ENCODE measurements around the gene DAAM1. TPM values are rescaled to one million over a fixed set of nuclear protein-coding genes. Genes with fewer than 3 reads are reported as not detected.

DAAM1 gene
- total RNA-seq, 1 donor from 2014 or later, result 16.5 TPM

- Histone ChIP-seq H3K27me3 (ENCODE audit: control insufficient read depth, insufficient read depth, low read length) (peaks cover 3% of the 10 kb centered on the region), H3K36me3 (ENCODE audit: control insufficient read depth, insufficient read depth, low read length) (no peaks in the 10 kb centered on the region), H3K4me3 (ENCODE audit: low read depth, low read length) (no peak overlapping the region)
- TF ChIP-seq, protein P1, sequence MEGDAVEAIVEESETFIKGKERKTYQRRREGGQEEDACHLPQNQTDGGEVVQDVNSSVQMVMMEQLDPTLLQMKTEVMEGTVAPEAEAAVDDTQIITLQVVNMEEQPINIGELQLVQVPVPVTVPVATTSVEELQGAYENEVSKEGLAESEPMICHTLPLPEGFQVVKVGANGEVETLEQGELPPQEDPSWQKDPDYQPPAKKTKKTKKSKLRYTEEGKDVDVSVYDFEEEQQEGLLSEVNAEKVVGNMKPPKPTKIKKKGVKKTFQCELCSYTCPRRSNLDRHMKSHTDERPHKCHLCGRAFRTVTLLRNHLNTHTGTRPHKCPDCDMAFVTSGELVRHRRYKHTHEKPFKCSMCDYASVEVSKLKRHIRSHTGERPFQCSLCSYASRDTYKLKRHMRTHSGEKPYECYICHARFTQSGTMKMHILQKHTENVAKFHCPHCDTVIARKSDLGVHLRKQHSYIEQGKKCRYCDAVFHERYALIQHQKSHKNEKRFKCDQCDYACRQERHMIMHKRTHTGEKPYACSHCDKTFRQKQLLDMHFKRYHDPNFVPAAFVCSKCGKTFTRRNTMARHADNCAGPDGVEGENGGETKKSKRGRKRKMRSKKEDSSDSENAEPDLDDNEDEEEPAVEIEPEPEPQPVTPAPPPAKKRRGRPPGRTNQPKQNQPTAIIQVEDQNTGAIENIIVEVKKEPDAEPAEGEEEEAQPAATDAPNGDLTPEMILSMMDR (IDR thresholded peaks at IDR 0.05; ENCODE audit: insufficient read depth, low read length, poor library complexity, severe bottlenecking), result no peak
- no peak for DNase-seq (ENCODE audit: low read depth)
Measured at GRCh38 chr14:59181791-59182190, 6.7 kb upstream of the DAAM1 start.

DNA sequence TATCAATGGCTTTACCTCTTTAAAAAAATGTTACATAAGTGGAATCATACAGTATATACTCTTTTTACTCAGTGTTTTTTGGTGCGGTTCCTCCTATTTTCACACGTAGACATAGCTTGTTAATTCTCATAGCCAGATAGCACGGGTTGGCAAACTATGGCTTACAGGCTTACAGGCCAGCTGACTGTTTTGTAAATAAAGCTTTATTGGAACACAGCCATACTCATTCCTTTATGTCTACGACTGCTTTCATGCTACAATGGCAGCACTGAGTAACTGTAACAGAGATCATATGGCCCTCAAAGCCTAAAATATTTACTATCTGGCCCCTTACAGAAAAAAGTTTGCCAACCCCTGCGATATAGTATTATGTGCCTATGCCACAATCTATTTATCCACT lies 5.8 kb upstream of the DAAM1 start:
- TF ChIP-seq, protein P1 (IDR thresholded peaks at IDR 0.05; ENCODE audit: insufficient read depth, low read length, poor library complexity, severe bottlenecking), result no peak
- DNase-seq (ENCODE audit: low read depth), result no peak
- Histone ChIP-seq H3K27me3 (ENCODE audit: control insufficient read depth, insufficient read depth, low read length) (peaks cover 3% of the 10 kb centered on the region), H3K4me3 (ENCODE audit: low read depth, low read length) (no peak overlapping the region), H3K36me3 (ENCODE audit: control insufficient read depth, insufficient read depth, low read length) (no peaks in the 10 kb centered on the region)

DNA sequence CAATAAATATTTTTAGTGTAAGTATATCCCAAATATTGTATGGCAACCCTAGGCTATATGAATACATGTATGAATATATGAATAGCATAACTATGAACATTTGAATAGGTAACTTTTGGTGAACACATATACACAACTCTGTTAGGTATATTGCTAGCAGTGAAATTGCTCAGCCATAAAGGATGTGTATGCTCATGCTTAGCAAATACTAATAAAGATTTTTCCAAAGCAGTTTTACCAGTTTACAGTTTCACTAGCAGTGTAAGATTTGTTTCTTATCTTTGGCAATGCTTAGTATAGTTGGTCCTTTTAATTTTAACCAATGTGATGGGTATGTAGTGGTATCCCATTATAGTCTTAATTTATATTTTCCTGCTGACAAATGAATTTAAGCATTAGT lies 5.3 kb upstream of the DAAM1 start:
- H3K36me3 ChIP-seq (ENCODE audit: control insufficient read depth, insufficient read depth, low read length), result no peaks in the 10 kb centered on the region
- peaks cover 3% of the 10 kb centered on the region for H3K27me3 ChIP-seq (ENCODE audit: control insufficient read depth, insufficient read depth, low read length)
- DNase-seq (ENCODE audit: low read depth), result no peak
- H3K4me3 ChIP-seq (ENCODE audit: low read depth, low read length), result no peak overlapping the region
- TF ChIP-seq, protein P1 (IDR thresholded peaks at IDR 0.05; ENCODE audit: insufficient read depth, low read length, poor library complexity, severe bottlenecking), result no peak

DNA sequence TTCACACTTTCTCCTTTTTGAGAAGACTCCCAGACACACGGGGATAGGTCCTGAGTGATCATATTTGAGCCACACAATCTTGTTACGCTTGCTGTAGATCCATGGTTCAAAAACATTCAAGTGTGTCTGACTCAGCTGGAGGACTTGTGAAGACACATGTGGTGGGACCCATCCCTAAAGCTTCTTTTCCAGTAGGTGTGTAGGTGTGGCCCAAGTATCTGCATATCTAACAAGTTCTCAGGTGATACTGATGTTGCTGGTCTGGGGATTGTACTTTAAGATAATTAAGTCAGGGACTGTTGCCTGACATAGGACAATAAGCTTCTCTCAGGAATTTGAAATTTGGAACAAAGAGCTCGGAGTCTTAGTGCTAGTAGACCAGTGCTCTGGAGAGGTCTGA lies 4.1 kb upstream of the DAAM1 start:
- TF ChIP-seq, protein P1 (IDR thresholded peaks at IDR 0.05; ENCODE audit: insufficient read depth, low read length, poor library complexity, severe bottlenecking), result no peak
- H3K36me3 ChIP-seq (ENCODE audit: control insufficient read depth, insufficient read depth, low read length), result no peaks in the 10 kb centered on the region
- no peak overlapping the region for H3K4me3 ChIP-seq (ENCODE audit: low read depth, low read length)
- no peak for DNase-seq (ENCODE audit: low read depth)
- H3K27me3 ChIP-seq (ENCODE audit: control insufficient read depth, insufficient read depth, low read length), result peaks cover 3% of the 10 kb centered on the region

DNA sequence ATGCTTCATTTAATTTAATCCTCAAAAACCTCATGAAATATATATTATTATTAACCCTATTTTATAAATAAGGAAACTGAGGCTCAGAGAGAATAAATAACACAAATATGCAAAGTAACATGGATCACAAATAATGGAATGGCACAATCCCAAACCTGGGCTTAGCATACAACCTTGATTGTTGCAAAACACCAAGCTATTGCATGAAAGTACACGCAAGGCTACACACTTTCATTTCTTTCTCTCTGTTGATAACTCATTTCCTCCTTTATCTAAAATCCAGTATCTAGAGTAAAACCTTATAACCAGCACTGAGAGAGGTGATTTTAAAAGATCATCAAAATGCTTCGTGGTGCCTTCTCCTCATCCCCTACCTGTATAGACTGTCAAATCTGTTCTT lies 2.8 kb upstream of the DAAM1 start:
- no peak for DNase-seq (ENCODE audit: low read depth)
- Histone ChIP-seq H3K4me3 (ENCODE audit: low read depth, low read length) (no peak overlapping the region), H3K27me3 (ENCODE audit: control insufficient read depth, insufficient read depth, low read length) (peaks cover 3% of the 10 kb centered on the region), H3K36me3 (ENCODE audit: control insufficient read depth, insufficient read depth, low read length) (no peaks in the 10 kb centered on the region)
- TF ChIP-seq, protein P1 (IDR thresholded peaks at IDR 0.05; ENCODE audit: insufficient read depth, low read length, poor library complexity, severe bottlenecking), result no peak

DNA sequence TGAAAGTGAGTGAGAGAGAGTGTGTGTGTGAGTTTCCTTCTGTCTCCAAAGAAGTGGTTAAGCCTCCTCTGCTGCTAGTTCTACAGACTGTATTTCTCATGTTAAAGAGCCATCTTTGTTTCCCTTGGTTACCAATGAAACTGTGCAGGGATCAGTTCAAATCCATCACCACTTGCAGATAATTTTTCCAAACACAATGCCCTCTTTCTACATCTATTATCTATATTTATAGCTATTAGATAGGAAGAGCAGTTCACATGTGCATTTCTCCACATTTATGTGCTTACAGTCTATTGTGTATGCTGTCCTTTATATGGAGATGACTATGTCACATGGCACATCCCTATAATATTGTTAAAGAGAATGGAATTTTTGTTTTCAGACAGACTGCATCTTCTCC lies 2.2 kb upstream of the DAAM1 start:
- Histone ChIP-seq H3K36me3 (ENCODE audit: control insufficient read depth, insufficient read depth, low read length) (no peaks in the 10 kb centered on the region), H3K27me3 (ENCODE audit: control insufficient read depth, insufficient read depth, low read length) (peaks cover 3% of the 10 kb centered on the region), H3K4me3 (ENCODE audit: low read depth, low read length) (no peak overlapping the region)
- DNase-seq (ENCODE audit: low read depth), result no peak
- TF ChIP-seq, protein P1 (IDR thresholded peaks at IDR 0.05; ENCODE audit: insufficient read depth, low read length, poor library complexity, severe bottlenecking), result no peak

Measured in kidney epithelial cell (primary cell).